Measurements from ENCODE around the gene MTMR12.

- TF ChIP-seq POLR2A (IDR thresholded peaks at IDR 0.05): no peak
- TF ChIP-seq CTCF (IDR thresholded peaks at IDR 0.05): no peak
These were observed 83.9 kb downstream of the MTMR12 start for GRCh38 chr5:32228816-32229215.
